ENCODE data around the gene TNFRSF11A.

The TNFRSF11A gene

DNA sequence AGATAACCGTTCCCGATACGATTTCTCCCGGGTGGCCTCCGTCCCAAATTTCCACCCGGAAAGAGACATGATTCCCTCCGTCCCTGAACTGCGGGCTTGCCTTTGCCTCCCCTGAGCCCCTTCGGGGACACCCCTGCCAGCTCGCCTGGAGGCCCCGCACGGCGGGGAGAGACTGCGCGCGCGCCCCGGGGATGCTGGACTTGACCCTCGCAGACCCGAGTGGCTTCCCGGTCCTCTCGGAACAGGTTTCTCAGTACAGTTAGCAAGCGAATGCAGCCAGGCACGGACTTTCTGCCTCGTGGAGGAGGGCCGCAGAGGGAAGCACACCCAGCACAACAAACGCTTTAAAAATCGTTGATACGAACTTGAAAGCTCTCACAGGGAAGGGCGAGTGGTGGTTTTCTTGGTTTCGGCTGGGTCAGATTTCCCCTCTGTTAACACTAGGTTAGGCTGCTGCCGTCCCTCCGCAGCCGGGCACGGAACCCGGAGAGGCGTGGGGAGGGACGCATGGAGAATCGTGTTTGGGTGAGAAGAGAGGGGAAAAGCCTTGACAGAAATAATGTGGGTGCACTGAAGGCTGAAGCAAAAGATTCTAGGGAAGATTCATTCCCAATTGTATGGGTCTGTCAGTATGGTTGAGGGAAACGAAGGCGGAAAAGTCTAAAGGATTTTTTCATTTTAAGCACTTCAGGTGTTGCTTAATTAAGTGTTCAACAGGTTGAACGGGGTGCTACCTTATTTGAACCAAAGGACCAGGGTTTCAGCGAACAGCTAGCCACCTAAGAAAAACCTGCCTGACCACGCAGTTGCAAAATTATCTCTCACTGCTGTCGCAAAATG, 916 bp downstream of the TNFRSF11A start:
- FAIRE-seq (peak; percentile 97), DNase-seq (ENCODE audit: insufficient read length, low spot score) (no peak)
- TF ChIP-seq, protein P1, sequence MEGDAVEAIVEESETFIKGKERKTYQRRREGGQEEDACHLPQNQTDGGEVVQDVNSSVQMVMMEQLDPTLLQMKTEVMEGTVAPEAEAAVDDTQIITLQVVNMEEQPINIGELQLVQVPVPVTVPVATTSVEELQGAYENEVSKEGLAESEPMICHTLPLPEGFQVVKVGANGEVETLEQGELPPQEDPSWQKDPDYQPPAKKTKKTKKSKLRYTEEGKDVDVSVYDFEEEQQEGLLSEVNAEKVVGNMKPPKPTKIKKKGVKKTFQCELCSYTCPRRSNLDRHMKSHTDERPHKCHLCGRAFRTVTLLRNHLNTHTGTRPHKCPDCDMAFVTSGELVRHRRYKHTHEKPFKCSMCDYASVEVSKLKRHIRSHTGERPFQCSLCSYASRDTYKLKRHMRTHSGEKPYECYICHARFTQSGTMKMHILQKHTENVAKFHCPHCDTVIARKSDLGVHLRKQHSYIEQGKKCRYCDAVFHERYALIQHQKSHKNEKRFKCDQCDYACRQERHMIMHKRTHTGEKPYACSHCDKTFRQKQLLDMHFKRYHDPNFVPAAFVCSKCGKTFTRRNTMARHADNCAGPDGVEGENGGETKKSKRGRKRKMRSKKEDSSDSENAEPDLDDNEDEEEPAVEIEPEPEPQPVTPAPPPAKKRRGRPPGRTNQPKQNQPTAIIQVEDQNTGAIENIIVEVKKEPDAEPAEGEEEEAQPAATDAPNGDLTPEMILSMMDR (IDR thresholded peaks at IDR 0.05; ENCODE audit: insufficient read depth, missing control alignments), result no peak

DNA sequence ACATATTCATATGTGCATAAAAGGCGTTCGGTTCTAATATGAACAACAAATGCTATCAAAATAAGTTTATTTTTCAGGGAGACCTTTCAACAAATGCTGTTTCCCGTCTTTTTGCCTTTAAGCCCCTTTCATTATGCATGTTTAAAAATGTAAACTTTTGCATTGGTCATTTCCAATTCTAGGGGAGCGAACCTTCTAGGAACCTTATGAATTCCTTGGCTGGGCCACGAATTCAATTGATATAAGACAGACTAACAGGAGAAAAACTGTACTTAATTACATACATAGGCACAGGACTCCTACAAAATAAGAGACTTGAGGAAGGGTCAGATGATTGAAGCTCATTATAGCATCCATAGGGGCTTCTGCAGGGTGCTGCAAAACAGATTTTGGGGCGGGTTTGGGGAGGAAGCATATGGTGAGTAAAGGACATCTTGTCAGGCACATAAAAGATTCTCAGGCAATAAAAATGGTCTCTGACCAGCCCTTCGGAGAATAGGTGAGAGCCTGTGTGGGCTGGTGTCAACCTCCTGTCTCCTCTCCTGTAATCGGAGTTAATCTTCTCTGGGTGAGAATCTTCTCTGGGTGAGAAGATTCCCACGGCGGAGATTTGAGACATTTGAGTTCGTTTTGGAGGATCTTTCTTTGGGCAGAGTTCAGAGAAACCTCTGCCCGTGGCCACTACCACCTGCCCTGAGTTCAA, 1.7 kb downstream of the TNFRSF11A start:
- TF ChIP-seq, protein P1 (IDR thresholded peaks at IDR 0.05; ENCODE audit: insufficient read depth, missing control alignments), result no peak
- FAIRE-seq, result no peak
- DNase-seq (ENCODE audit: insufficient read length, low spot score), result no peak

DNA sequence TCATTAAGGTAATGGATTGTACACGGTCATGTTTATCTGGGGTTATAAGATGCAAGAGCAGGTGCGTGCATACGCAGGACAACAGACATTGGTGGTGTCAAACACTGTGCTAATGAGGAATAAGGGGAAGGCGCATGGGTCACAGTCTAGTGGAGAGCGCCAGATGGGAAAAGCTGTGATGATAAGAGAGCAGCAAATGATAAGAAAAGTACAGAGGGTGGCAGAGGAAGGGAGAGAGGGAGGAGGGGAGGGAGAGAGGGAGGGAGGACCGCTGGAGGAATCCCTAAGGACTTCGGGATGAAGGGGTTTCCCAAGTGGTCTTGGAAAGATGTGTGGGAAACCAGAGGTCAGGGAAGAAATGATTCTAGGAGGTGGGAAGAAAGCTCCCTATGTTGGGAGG, 2.9 kb downstream of the TNFRSF11A start:
- no peak for DNase-seq (ENCODE audit: insufficient read length, low spot score)
- FAIRE-seq, result peak; percentile 85
- TF ChIP-seq, protein P1 (IDR thresholded peaks at IDR 0.05; ENCODE audit: insufficient read depth, missing control alignments), result no peak

DNA sequence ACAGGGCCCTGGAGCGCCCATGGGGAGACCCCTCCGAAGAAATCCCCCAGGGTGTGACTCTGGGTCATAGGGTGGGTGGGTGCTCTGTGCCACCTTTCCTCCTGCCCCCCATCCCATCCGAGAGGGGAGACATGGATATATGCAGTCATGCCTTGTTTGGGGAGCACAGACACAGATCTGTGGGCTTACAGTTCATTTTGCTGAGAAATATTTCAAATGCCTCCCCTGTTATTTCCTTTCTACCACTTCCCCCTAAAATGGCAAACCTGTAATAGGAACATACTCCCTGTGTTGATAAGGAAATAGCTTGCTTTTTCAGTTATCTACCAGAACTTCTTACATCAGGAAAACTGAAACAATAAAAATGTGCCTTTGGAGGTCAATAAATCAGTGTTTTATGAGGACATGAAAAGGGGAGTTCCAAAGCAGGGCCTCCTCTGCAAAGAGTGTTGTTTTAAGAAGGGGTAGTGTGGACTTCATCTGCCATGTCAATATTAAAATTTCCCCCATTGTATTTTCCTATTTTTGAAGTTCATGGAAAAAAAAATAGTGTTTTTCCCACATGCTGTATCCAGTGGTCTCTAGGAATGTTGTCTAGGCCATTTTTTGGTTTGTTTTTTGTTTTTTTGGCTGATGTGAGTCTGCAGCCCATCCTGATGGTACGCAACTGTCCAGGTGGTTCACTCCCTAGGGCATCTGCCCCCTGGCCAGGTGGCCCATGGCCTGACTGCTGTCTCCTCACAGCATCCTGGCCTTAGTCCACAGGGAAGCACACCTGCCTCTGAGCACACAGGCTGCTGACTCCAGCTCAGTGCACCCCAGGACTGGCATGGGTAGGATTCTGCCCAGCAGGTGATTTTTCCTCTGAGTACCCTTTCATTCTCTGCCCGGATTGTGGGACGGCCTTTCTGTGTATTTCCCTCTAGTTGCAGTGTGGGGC, 3.7 kb downstream of the TNFRSF11A start:
- TF ChIP-seq, protein P1 (IDR thresholded peaks at IDR 0.05; ENCODE audit: insufficient read depth, missing control alignments), result no peak
- peak; percentile 83 for FAIRE-seq
- no peak for DNase-seq (ENCODE audit: insufficient read length, low spot score)

DNA sequence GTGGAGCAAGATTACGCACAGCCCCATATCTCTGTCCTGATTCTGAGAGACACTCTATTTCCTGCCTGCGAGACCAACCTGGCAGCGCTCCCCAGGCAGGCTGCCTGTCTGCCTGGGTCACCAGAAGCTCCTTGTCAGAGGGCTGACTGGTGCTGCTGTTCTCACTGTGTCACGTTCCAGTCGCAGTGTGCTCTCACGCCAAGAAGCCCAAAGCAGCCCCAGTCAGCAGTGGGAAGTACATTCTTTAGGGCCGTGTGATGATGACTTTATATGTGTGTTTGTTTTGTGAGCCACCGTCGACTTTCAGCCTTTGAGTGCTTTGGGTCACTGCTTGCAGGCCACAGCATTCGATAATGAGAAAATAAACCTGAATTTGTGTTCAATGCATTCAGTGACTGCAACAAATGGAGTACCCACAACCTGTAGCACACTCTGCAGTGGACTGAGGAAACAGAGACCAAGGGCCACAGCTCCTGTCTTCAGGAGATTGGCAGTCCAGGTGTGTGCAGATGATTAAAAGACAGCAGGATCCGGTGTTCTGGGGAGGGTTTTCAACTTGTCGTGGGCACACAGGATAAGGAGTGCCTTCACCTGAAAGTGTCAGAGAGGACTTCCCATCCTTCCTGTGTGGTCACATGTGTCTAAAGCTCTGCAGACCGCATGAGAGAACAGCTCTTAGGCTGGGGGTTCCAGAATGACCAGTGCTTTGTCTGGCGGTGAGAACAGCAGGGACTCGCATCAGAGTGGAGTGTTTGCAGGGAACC, 4.8 kb downstream of the TNFRSF11A start:
- no peak for DNase-seq (ENCODE audit: insufficient read length, low spot score)
- no peak for FAIRE-seq
- TF ChIP-seq, protein P1 (IDR thresholded peaks at IDR 0.05; ENCODE audit: insufficient read depth, missing control alignments), result no peak

DNA sequence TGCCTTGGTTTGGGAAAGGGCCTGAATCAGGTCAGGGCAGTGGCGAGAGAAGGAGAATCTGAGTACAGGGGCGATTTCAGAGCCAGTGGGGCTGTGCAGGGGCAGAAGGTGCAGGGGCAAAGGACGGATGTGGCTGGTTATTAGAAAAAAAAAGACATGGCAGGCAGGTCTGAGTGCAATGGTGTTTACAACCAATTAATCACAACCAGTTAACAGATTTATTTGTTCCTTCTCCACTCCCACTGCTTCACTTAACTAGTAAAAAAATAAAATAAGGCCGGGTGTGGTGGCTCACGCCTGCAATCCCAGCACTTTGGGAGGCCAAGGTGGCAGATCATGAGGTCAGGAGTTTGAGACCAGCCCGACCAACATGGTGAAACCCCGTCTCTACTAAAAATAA, 5.5 kb downstream of the TNFRSF11A start:
- TF ChIP-seq, protein P1 (IDR thresholded peaks at IDR 0.05; ENCODE audit: insufficient read depth, missing control alignments), result no peak
- DNase-seq (ENCODE audit: insufficient read length, low spot score), result no peak
- FAIRE-seq, result no peak

All from D721Med (cell line).